Measurements from ENCODE around the gene ALDH3A1. TPM values are rescaled to one million over a fixed set of nuclear protein-coding genes. Genes with fewer than 3 reads are reported as not detected.

The ALDH3A1 gene
- total and polyA plus RNA-seq, 4 donors, result 1.5 to 44.2 (median 13.6) TPM

GRCh38 chr17:19742495-19742894, 5.6 kb downstream of the ALDH3A1 start:
- peaks cover 0 to 6% (median 0%) of the 10 kb centered on the region in 5 donors for H3K4me1 ChIP-seq (ENCODE audit: control insufficient read depth in 5 of 5, insufficient read depth in 5 of 5, low read length in 5 of 5)
- DNase-seq (no peak), ATAC-seq (ENCODE audit: insufficient read depth, low FRiP score) (no peak)
- no peak overlapping the region for H3K4me3 ChIP-seq
- TF ChIP-seq CTCF (IDR thresholded peaks at IDR 0.05; ENCODE audit: control extremely low read depth, extremely low read depth), result no peak
- H3K36me3 ChIP-seq (ENCODE audit: control insufficient read depth in 4 of 4, insufficient read depth in 4 of 4, low read length in 4 of 4), result no peaks in the 10 kb centered on the region
- H3K9ac ChIP-seq (ENCODE audit: insufficient read depth in 1 of 2, low read length in 2 of 2), result no peak overlapping the region
- H3K9me3 ChIP-seq (ENCODE audit: control insufficient read depth in 4 of 4, insufficient read depth in 3 of 4, low read length in 3 of 4), result no peaks in the 10 kb centered on the region
- WGBS, 2 donors, result 93 to 95% methylated on average over 10 of the region's 10 CpGs
- H3K27ac ChIP-seq (ENCODE audit: low read depth in 1 of 2, low read length in 1 of 2), result no peak overlapping the region
- no peaks in the 10 kb centered on the region for H3K27me3 ChIP-seq (ENCODE audit: control insufficient read depth in 3 of 3, insufficient read depth in 3 of 3, low read length in 2 of 3)

- H3K27me3 ChIP-seq (ENCODE audit: control insufficient read depth in 3 of 3, insufficient read depth in 3 of 3, low read length in 2 of 3), result no peaks in the 10 kb centered on the region
- ATAC-seq (ENCODE audit: insufficient read depth, low FRiP score), result no peak
- WGBS, 2 donors, result 86 to 87% methylated on average over 14 of the region's 14 CpGs
- H3K9me3 ChIP-seq (ENCODE audit: control insufficient read depth in 4 of 4, insufficient read depth in 3 of 4, low read length in 3 of 4), result no peaks in the 10 kb centered on the region
- no peak overlapping the region for H3K27ac ChIP-seq (ENCODE audit: low read depth in 1 of 2, low read length in 1 of 2)
- no peak for TF ChIP-seq CTCF (IDR thresholded peaks at IDR 0.05; ENCODE audit: control extremely low read depth, extremely low read depth)
- H3K36me3 ChIP-seq (ENCODE audit: control insufficient read depth in 4 of 4, insufficient read depth in 4 of 4, low read length in 4 of 4), result no peaks in the 10 kb centered on the region
- H3K4me1 ChIP-seq (ENCODE audit: control insufficient read depth in 5 of 5, insufficient read depth in 5 of 5, low read length in 5 of 5), result peaks cover 0 to 6% (median 0%) of the 10 kb centered on the region in 5 donors
- H3K4me3 ChIP-seq, result no peak overlapping the region
- DNase-seq, result no peak
- H3K9ac ChIP-seq (ENCODE audit: insufficient read depth in 1 of 2, low read length in 2 of 2), result no peak overlapping the region
Observed at GRCh38 chr17:19741832-19742457, 6.2 kb downstream of the ALDH3A1 start.

GRCh38 chr17:19740933-19741332, 7.2 kb downstream of the ALDH3A1 start:
- Histone ChIP-seq H3K9me3 (ENCODE audit: control insufficient read depth in 4 of 4, insufficient read depth in 3 of 4, low read length in 3 of 4) (no peaks in the 10 kb centered on the region), H3K27ac (ENCODE audit: low read depth in 1 of 2, low read length in 1 of 2) (no peak overlapping the region), H3K4me3 (no peak overlapping the region), H3K27me3 (ENCODE audit: control insufficient read depth in 3 of 3, insufficient read depth in 3 of 3, low read length in 2 of 3) (no peaks in the 10 kb centered on the region), H3K36me3 (ENCODE audit: control insufficient read depth in 4 of 4, insufficient read depth in 4 of 4, low read length in 4 of 4) (no peaks in the 10 kb centered on the region), H3K4me1 (ENCODE audit: control insufficient read depth in 5 of 5, insufficient read depth in 5 of 5, low read length in 5 of 5) (peaks cover 0 to 6% (median 0%) of the 10 kb centered on the region in 5 donors), H3K9ac (ENCODE audit: insufficient read depth in 1 of 2, low read length in 2 of 2) (no peak overlapping the region)
- WGBS, 2 donors, result 88 to 89% methylated on average over 7 of the region's 7 CpGs
- no peak for ATAC-seq (ENCODE audit: insufficient read depth, low FRiP score)
- TF ChIP-seq CTCF (IDR thresholded peaks at IDR 0.05; ENCODE audit: control extremely low read depth, extremely low read depth), result no peak
- no peak for DNase-seq

All from lung (tissue), 12 donors.